Liver (tissue), 9 donors: ENCODE measurements around the gene BGN. TPM values are rescaled to one million over a fixed set of nuclear protein-coding genes. Genes with fewer than 3 reads are reported as not detected.

Experiments used
- DNase-seq: peaks from one replicate; pipeline ENCODE4 v3.0.0-alpha.2; 2017; ENCODE audit warnings: low spot score
- H3K27ac ChIP-seq, 2 donors: one replicate each; pipeline ENCODE4 v1.7.0; 2013; ENCODE audit warnings: inconsistent platforms in 2 of 2, low read length in 2 of 2, control low read depth in 1 of 2, low read depth in 1 of 2, mild to moderate bottlenecking in 1 of 2
- H3K27me3 ChIP-seq, 4 donors: one replicate each; pipeline versions ENCODE4 v1.6.1 to v1.7.0; 2013; ENCODE audit warnings: low read length in 3 of 4, inconsistent platforms in 1 of 4, mild to moderate bottlenecking in 1 of 4, moderate library complexity in 1 of 4; ENCODE audit not compliant: control insufficient read depth in 4 of 4, insufficient read depth in 4 of 4
- H3K36me3 ChIP-seq, 4 donors: one replicate each; pipeline versions ENCODE4 v1.6.1 to v1.7.0; 2013; ENCODE audit warnings: low read length in 3 of 4, mild to moderate bottlenecking in 3 of 4, low read depth in 1 of 4, moderate library complexity in 1 of 4; ENCODE audit not compliant: control insufficient read depth in 4 of 4, insufficient read depth in 3 of 4
- H3K4me1 ChIP-seq, 4 donors: one replicate each; pipeline versions ENCODE4 v1.6.1 to v1.7.0; 2013; ENCODE audit warnings: low read length in 3 of 4, mild to moderate bottlenecking in 3 of 4, moderate library complexity in 1 of 4; ENCODE audit not compliant: control insufficient read depth in 4 of 4, insufficient read depth in 4 of 4
- H3K4me3 ChIP-seq, 3 donors: one replicate each; pipeline versions ENCODE4 v1.6.1 to v1.7.0; 2013; ENCODE audit warnings: low read length in 3 of 3, control low read depth in 1 of 3, low read depth in 1 of 3, mild to moderate bottlenecking in 1 of 3
- H3K9ac ChIP-seq, 2 donors: one replicate each; pipeline ENCODE4 v1.7.0; 2013; ENCODE audit warnings: low read length in 2 of 2, mild to moderate bottlenecking in 2 of 2, moderate library complexity in 2 of 2, control low read depth in 1 of 2, low read depth in 1 of 2
- H3K9me3 ChIP-seq, 4 donors: one replicate each; pipeline versions ENCODE4 v1.6.1 to v1.7.0; 2013; ENCODE audit warnings: low read length in 3 of 4; ENCODE audit not compliant: control insufficient read depth in 4 of 4
- EGR1 ChIP-seq, 2 donors: IDR thresholded peaks; 2 replicates each; pipeline ENCODE4 v1.6.1; 2016 to 2018; ENCODE audit warnings: antibody characterized with exemption in 2 of 2, low read depth in 2 of 2
- FOXA1 ChIP-seq: IDR thresholded peaks from 2 replicates; pipeline ENCODE4 v1.6.1; 2016; ENCODE audit warnings: antibody characterized with exemption
- FOXA2 ChIP-seq: IDR thresholded peaks from 2 replicates; pipeline ENCODE4 v1.6.1; 2016; ENCODE audit warnings: antibody characterized with exemption
- HNF4A ChIP-seq, 2 donors: conservative IDR thresholded peaks; 2 replicates each; pipeline ENCODE4 v1.6.1; 2016; ENCODE audit warnings: antibody characterized with exemption in 2 of 2, mild to moderate bottlenecking in 2 of 2
- HNF4G ChIP-seq: IDR thresholded peaks from 2 replicates; pipeline ENCODE4 v1.6.1; 2016; ENCODE audit warnings: antibody characterized with exemption
- RAD21 ChIP-seq, 2 donors: IDR thresholded peaks; 2 replicates each; pipeline ENCODE4 v1.6.1; 2016; ENCODE audit warnings: antibody characterized with exemption in 2 of 2, mild to moderate bottlenecking in 2 of 2
- REST ChIP-seq: IDR thresholded peaks from 2 replicates; pipeline ENCODE4 v1.6.1; 2016; ENCODE audit warnings: antibody characterized with exemption, mild to moderate bottlenecking
- ZBTB33 ChIP-seq: IDR thresholded peaks from 2 replicates; pipeline ENCODE4 v1.6.1; 2016; ENCODE audit warnings: antibody characterized with exemption
- WGBS: extraction: QIAGEN DNeasy Blood & Tissue Kit; methylation state at CpG from one replicate; pipeline ENCODE4 v1.1.7; 2013; 5-methylcytosine and 5-hydroxymethylcytosine counted together
- polyA plus RNA-seq, 2 donors: library from polyadenylated mRNA; stranded (reverse) in 1 of 2; unstranded in 1 of 2; fragments of 200-250 nt in 1 of 2; fragments of >200 nt in 1 of 2; fragmentation: Nextera tagmentation in 1 of 2; extraction: Ambion mirVana in 1 of 2; gene quantifications; one replicate each; pipeline versions ENCODE4 v1.2.1 to v1.2.3, GENCODE V29; 2013 to 2015
- total RNA-seq, 2 donors: library from RNA; depleted of rRNA; stranded (reverse); fragments of >200 nt; gene quantifications; one replicate each; pipeline ENCODE4 v1.2.3, GENCODE V29; 2014
- TF ChIP-seq, protein P1 (sequence below): fragments of 150-350 bp; IDR thresholded peaks from 2 replicates; pipeline ENCODE4 v1.5.1; 2017; ENCODE audit warnings: improper control_type of control experiment, low read depth, low read length; ENCODE audit not compliant: missing input control
- donor health status: healthy.
- donor health status: healthy.
- donor health status: healthy.
- donor health status: healthy.
- donor health status: healthy.

The BGN gene
- total and polyA plus RNA-seq, 4 donors: 11.7 to 131 (median 44.8) TPM

- Histone ChIP-seq H3K9ac (no peak overlapping the region), H3K27ac (peak overlapping the region; percentile 0 to 42)
Observed at GRCh38 chrX:153495362-153495751, 577 bp downstream of the BGN start.

DNA sequence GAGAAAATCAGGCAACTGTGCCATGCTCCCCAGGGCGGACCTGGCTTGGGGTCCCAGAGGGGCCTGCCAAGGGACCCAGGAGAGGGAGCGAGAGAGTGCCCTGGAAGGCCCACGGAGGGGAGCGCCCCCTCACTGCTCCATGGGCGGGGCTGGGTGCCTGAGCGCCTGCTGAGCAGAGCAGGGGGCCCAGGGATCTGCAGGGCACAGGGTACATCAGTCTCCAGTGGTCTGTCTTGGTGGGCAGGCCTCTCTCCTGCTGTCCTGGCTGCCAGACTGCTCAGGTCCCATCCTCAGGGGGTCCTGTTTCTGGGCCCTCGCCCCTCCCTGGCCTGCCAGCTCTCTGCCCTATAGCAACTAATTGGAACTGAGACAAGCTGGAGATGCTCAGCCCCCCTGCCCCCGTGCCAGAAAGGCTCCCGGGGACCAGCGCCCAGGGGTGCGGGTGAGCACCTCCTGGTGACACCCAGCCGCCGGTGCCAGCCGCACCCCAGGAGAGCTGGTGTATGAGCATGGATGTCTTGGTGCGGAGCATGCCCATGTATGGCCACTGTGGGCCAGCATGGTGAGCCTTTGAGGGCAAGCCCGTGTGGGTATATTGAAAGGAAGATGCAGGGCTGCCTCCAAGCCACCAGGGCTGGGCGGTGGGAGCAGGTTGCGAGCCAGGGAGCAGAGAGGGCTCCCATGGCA is 1.3 kb downstream of the BGN start:
- no peak overlapping the region for H3K9ac ChIP-seq
- no peaks in the 10 kb centered on the region for H3K36me3 ChIP-seq
- no peak for DNase-seq
- 76% methylated on average over 18 of the region's 18 CpGs for WGBS
- no peak for TF ChIP-seq EGR1 (IDR thresholded peaks at IDR 0.05; ENCODE audit: low read depth in 2 of 2)
- no peak for TF ChIP-seq FOXA1
- no peak for TF ChIP-seq REST
- no peak for TF ChIP-seq RAD21 (IDR thresholded peaks at IDR 0.05)
- TF ChIP-seq, protein P1, sequence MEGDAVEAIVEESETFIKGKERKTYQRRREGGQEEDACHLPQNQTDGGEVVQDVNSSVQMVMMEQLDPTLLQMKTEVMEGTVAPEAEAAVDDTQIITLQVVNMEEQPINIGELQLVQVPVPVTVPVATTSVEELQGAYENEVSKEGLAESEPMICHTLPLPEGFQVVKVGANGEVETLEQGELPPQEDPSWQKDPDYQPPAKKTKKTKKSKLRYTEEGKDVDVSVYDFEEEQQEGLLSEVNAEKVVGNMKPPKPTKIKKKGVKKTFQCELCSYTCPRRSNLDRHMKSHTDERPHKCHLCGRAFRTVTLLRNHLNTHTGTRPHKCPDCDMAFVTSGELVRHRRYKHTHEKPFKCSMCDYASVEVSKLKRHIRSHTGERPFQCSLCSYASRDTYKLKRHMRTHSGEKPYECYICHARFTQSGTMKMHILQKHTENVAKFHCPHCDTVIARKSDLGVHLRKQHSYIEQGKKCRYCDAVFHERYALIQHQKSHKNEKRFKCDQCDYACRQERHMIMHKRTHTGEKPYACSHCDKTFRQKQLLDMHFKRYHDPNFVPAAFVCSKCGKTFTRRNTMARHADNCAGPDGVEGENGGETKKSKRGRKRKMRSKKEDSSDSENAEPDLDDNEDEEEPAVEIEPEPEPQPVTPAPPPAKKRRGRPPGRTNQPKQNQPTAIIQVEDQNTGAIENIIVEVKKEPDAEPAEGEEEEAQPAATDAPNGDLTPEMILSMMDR: no peak
- TF ChIP-seq ZBTB33: no peak
- H3K27ac ChIP-seq: peak overlapping the region in 1 of 2 donors; percentile 0
- no peaks in the 10 kb centered on the region for H3K27me3 ChIP-seq
- H3K9me3 ChIP-seq: no peaks in the 10 kb centered on the region
- H3K4me1 ChIP-seq: peaks cover 0 to 6% (median 0%) of the 10 kb centered on the region in 4 donors
- H3K4me3 ChIP-seq: peak overlapping the region in 1 of 3 donors; percentile 19

More at GRCh38 chrX:153495362-153495751, 577 bp downstream of the BGN start:
- Histone ChIP-seq H3K36me3 (no peaks in the 10 kb centered on the region), H3K9me3 (no peaks in the 10 kb centered on the region), H3K27me3 (no peaks in the 10 kb centered on the region), H3K4me1 (peaks cover 0 to 6% (median 0%) of the 10 kb centered on the region in 4 donors), H3K4me3 (peak overlapping the region in 1 of 3 donors; percentile 19)
- TF ChIP-seq FOXA2 (no peak), HNF4G (no peak), HNF4A (conservative IDR thresholded peaks at IDR 0.05) (no peak)
- TF ChIP-seq, protein P1: no peak
- no peak for DNase-seq
- 33% methylated on average over 17 of the region's 17 CpGs for WGBS
